ENCODE measurements around the gene PTH2. TPM values are rescaled to one million over a fixed set of nuclear protein-coding genes. Genes with fewer than 3 reads are reported as not detected.
"Not testable (repeated sequence)": the region's sequence is repeated elsewhere in the genome, so short reads cannot be mapped to it uniquely, and the experiment has no call there.

Gene PTH2
- total and polyA plus RNA-seq, 7 donors: not detected

DNA sequence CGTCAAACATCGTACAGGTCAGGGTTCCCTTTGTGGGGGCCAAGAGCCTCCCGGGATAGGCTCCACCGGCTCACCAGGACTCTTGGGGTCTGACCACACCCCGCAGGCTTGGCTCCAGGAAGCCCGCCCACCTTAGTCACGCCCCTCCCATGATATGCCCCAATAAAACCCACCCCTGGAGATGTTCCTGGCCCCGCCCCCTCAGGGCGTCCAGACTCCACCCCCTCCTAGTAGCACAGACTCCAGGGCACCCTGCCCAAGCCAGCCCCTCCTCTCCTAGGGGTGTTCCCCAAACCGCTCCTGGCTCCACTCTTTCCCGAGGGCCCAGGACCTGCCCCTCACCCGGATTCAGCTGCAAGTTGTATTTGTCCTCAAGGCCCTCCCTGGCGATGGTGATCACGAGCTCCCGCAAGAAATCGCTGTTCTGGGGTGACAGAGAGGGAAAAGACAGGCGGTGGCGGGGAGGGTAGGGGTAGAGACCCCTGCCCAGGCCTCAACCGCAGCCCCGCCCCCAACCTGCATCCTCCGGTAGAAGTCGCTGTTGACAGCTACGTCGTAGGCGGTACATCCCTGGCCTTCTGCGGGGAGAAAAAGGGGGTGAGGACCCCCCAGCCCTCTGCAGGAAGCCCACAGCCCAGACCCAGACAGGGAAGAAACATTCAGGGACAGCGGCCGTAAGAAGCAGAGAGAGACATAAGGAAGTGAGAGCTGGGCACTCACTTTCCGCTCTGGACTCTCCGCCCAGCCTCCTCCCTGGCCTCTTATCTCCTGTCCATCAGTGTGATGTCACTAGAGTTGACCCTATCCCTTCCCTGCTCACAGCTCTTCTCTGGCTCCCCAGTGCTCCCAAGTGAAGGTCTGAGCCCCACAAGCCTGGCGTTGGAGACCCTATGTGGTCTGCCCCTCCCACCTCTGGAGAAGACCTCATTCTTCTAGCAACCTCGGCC lies 24.5 kb upstream of the PTH2 start:
- WGBS, 2 donors: 79 to 83% methylated on average over 32 of the region's 32 CpGs
- intact Hi-C loops (cut with DNase I): no loop called here
- peaks cover 0 to 36% (median 12%) of the 10 kb centered on the region in 4 donors for H3K4me1 ChIP-seq
- H3K27ac ChIP-seq: peak overlapping the region in 1 of 4 donors; percentile 15
- no peaks in the 10 kb centered on the region for H3K9me3 ChIP-seq
- DNase-seq: peak; percentile 72
- peaks cover 0 to 5% (median 3%) of the 10 kb centered on the region in 3 donors for H3K27me3 ChIP-seq
- H3K4me3 ChIP-seq: no peak overlapping the region
- TF ChIP-seq POLR2AphosphoS5 (IDR thresholded peaks at IDR 0.05) (no peak), POLR2A (IDR thresholded peaks at IDR 0.05) (no peak), EP300 (IDR thresholded peaks at IDR 0.05) (no peak)
- TF ChIP-seq, protein P1, sequence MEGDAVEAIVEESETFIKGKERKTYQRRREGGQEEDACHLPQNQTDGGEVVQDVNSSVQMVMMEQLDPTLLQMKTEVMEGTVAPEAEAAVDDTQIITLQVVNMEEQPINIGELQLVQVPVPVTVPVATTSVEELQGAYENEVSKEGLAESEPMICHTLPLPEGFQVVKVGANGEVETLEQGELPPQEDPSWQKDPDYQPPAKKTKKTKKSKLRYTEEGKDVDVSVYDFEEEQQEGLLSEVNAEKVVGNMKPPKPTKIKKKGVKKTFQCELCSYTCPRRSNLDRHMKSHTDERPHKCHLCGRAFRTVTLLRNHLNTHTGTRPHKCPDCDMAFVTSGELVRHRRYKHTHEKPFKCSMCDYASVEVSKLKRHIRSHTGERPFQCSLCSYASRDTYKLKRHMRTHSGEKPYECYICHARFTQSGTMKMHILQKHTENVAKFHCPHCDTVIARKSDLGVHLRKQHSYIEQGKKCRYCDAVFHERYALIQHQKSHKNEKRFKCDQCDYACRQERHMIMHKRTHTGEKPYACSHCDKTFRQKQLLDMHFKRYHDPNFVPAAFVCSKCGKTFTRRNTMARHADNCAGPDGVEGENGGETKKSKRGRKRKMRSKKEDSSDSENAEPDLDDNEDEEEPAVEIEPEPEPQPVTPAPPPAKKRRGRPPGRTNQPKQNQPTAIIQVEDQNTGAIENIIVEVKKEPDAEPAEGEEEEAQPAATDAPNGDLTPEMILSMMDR (IDR thresholded peaks at IDR 0.05): no peak
- peaks cover 0 to 19% (median 7%) of the 10 kb centered on the region in 4 donors for H3K36me3 ChIP-seq

- 79 to 90% methylated on average over 3 of the region's 3 CpGs for WGBS, 2 donors
- H3K4me3 ChIP-seq: no peak overlapping the region
- H3K9me3 ChIP-seq: no peaks in the 10 kb centered on the region
- intact Hi-C loops (cut with DNase I): no loop called here
- no peak for TF ChIP-seq EP300 (IDR thresholded peaks at IDR 0.05)
- TF ChIP-seq POLR2AphosphoS5 (IDR thresholded peaks at IDR 0.05): no peak
- TF ChIP-seq, protein P1 (IDR thresholded peaks at IDR 0.05): no peak
- no peak for TF ChIP-seq POLR2A (IDR thresholded peaks at IDR 0.05)
- DNase-seq: no peak
- H3K36me3 ChIP-seq: peaks cover 0 to 19% (median 7%) of the 10 kb centered on the region in 4 donors
- peaks cover 14 to 22% (median 20%) of the 10 kb centered on the region in 3 donors for H3K27me3 ChIP-seq
- H3K4me1 ChIP-seq: peaks cover 0 to 41% (median 23%) of the 10 kb centered on the region in 4 donors
- no peak overlapping the region for H3K27ac ChIP-seq
These were observed 22.8 kb upstream of the PTH2 start for GRCh38 chr19:49445997-49446396.

DNA sequence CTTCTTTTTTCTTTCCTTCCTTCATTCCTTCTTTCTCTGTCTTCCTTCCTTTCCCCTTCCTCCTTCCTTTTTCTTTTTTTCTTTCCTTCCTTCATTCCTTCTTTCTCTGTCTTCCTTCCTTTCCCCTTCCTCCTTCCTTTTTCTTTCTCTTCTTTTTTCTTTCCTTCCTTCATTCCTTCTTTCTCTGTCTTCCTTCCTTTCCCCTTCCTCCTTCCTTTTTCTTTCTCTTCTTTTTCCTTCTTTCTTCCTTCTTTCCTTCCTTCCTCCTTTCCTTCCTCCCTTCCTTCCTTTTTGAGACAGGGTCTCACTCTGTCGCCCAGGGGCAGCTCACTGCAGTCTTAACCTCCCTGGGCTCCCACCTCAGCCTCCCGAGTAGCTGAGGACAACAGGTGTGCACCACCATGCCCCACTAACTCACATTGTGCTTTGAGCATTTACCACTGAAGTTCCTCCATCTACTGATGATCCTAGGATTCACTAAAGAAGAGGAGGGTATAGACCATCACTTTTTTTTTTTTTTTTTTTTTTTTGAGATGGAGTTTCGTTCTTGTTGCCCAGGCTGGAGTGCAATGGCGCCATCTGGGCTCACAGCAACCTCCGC lies 21.0 kb upstream of the PTH2 start:
- H3K4me3 ChIP-seq, DNase-seq, H3K9me3 ChIP-seq: not testable (repeated sequence)
- H3K27me3 ChIP-seq: peaks cover 17 to 40% (median 38%) of the 10 kb centered on the region in 3 donors
- intact Hi-C loops (cut with DNase I): loop anchor here (5.0 kb wide), 1 partner anchor 177 kb away; no protein-coding TSS in a partner anchor
- H3K27ac ChIP-seq: peak overlapping the region in 1 of 4 donors; percentile 91
- H3K4me1 ChIP-seq: peaks cover 0 to 33% (median 21%) of the 10 kb centered on the region in 4 donors
- whole genome bisulfite sequencing, 2 donors: 44 to 69% methylated on average over 5 of the region's 5 CpGs
- H3K36me3 ChIP-seq: peaks cover 0 to 15% (median 5%) of the 10 kb centered on the region in 4 donors

DNA sequence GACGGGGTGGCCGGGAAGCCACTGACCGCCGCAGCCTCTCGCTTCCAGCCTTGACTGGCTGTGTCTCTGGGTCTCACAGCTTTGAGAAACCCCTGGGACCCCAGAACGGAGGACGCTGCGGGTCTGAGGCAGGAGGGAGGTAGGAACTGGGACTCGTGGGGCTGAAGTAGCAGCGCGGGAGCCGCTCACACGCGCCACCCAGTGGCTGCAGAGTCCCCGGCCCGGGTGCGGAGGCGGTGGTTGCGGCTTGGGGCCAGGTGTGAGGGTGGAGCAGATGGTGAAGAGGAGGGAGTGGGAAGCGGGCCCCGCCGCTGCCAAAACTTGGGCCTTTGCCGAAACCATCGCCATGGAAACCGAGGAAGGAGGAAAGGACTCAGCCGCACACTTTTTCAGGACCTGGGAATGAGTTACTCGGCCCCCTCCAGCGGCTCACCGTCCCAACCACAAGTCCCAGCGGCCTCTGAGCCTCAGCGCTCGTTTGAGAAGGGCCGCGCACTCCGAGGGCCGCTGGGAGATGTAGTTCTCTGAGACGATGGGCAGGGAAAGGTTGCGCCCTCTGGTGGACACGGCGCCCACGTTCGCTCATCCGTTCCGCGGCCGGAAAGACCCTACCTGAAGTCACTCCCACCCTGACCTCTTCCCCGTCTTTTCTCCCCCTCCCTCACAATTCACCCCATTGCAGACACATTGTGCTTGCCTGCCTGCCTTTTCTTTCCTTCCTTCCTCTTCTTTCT lies 20.3 kb upstream of the PTH2 start:
- WGBS, 2 donors: 0 to 1% methylated on average over 47 of the region's 47 CpGs
- peak; percentile 98 for DNase-seq
- peak overlapping the region; percentile 40 to 69 (median 55) for H3K4me3 ChIP-seq
- peaks cover 17 to 47% (median 45%) of the 10 kb centered on the region in 3 donors for H3K27me3 ChIP-seq
- H3K27ac ChIP-seq: peak overlapping the region; percentile 69 to 91 (median 74)
- TF ChIP-seq, protein P1 (IDR thresholded peaks at IDR 0.05): peak; percentile 79 to 89 (median 82)
- TF ChIP-seq EP300 (IDR thresholded peaks at IDR 0.05): no peak
- TF ChIP-seq POLR2AphosphoS5 (IDR thresholded peaks at IDR 0.05): peak in 2 of 4 donors; percentile 37 to 38
- no peak for TF ChIP-seq POLR2A (IDR thresholded peaks at IDR 0.05)
- no peaks in the 10 kb centered on the region for H3K9me3 ChIP-seq
- peaks cover 0 to 11% (median 1%) of the 10 kb centered on the region in 4 donors for H3K36me3 ChIP-seq
- peaks cover 0 to 33% (median 21%) of the 10 kb centered on the region in 4 donors for H3K4me1 ChIP-seq
- intact Hi-C loops (cut with DNase I): loop anchor here (1.0 to 5.0 kb wide), 4 partner anchors 51 to 217 kb away; partner anchors contain the start of gene DKKL1

All from sigmoid colon (tissue), 7 donors.